Bronchial epithelial cell (primary cell): ENCODE results near the gene ERICH2. TPM values are rescaled to one million over a fixed set of nuclear protein-coding genes. Genes with fewer than 3 reads are reported as not detected.

Experiments
- DNase-seq: peaks from one replicate; pipeline ENCODE4 v3.0.0-alpha.2; 2010; ENCODE audit warnings: low read depth
- FAIRE-seq: peaks from 2 replicates; lab custom pipeline; 2011; peaks lifted over from hg19 to GRCh38; lab: Jason Lieb, UNC
- H3K27me3 ChIP-seq: 2 replicates; pipeline ENCODE4 v1.5.1; 2011; ENCODE audit warnings: low read length; ENCODE audit not compliant: control insufficient read depth, insufficient read depth
- H3K36me3 ChIP-seq: 2 replicates; pipeline ENCODE4 v1.5.1; 2011; ENCODE audit warnings: low read length; ENCODE audit not compliant: control insufficient read depth, insufficient read depth
- H3K4me3 ChIP-seq: 2 replicates; pipeline ENCODE4 v1.5.1; 2011; ENCODE audit warnings: mild to moderate bottlenecking, low read depth, low read length, control low read depth
- CTCF ChIP-seq: IDR thresholded peaks from 2 replicates; pipeline ENCODE4 v1.5.1; 2011; ENCODE audit warnings: mild to moderate bottlenecking, moderate library complexity, low read length, control low read depth, inconsistent platforms; ENCODE audit not compliant: insufficient read depth, severe bottlenecking
- total RNA-seq: library from RNA; depleted of rRNA; stranded (reverse); fragments of >200 nt; gene quantifications from 2 replicates; pipeline ENCODE4 v1.2.1, GENCODE V29; 2014

Gene ERICH2
- total RNA-seq, 1 donor from 2014 or later: 4.7 TPM

GRCh38 chr2:170829036-170829435 is 58.9 kb downstream of the ERICH2 start:
- TF ChIP-seq CTCF: no peak
- FAIRE-seq: no peak
- H3K27me3 ChIP-seq: peaks cover 11% of the 10 kb centered on the region

DNA sequence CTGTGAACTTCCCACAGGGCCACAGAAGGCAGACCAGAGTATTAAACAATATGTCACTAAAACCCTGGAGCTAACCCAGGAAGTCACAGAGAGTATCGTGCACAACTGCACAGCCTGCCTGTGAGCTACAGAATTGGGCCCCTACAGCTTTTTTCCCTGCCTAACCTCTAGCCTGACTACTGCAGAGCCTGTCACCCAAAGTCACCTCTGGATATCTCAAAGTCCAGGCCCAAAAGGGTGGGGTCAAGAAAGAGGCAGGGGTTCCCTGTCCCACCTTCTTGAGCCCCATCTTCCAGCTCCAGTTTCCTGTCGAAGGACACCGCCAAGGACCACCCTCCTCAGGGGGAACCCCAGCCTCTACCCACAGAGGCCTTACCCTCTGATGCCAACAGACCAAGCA is 60.0 kb downstream of the ERICH2 start:
- DNase-seq (no peak), FAIRE-seq (no peak)
- Histone ChIP-seq H3K4me3 (no peak overlapping the region), H3K36me3 (no peaks in the 10 kb centered on the region), H3K27me3 (peaks cover 5% of the 10 kb centered on the region)
- TF ChIP-seq CTCF: no peak

More at GRCh38 chr2:170829036-170829435, 58.9 kb downstream of the ERICH2 start:
- Histone ChIP-seq H3K36me3 (no peaks in the 10 kb centered on the region), H3K4me3 (no peak overlapping the region)
- DNase-seq: no peak

- FAIRE-seq (no peak), DNase-seq (no peak)
- no peak for TF ChIP-seq CTCF
- H3K27me3 ChIP-seq: peaks cover 1% of the 10 kb centered on the region
- H3K4me3 ChIP-seq: no peak overlapping the region
- H3K36me3 ChIP-seq: no peaks in the 10 kb centered on the region
Observed at GRCh38 chr2:170831115-170831514, 60.9 kb downstream of the ERICH2 start.

GRCh38 chr2:170836027-170836426 is 65.8 kb downstream of the ERICH2 start:
- no peak for TF ChIP-seq CTCF
- no peak overlapping the region for H3K4me3 ChIP-seq
- FAIRE-seq: no peak
- H3K27me3 ChIP-seq: no peaks in the 10 kb centered on the region
- DNase-seq: no peak
- no peaks in the 10 kb centered on the region for H3K36me3 ChIP-seq

DNA sequence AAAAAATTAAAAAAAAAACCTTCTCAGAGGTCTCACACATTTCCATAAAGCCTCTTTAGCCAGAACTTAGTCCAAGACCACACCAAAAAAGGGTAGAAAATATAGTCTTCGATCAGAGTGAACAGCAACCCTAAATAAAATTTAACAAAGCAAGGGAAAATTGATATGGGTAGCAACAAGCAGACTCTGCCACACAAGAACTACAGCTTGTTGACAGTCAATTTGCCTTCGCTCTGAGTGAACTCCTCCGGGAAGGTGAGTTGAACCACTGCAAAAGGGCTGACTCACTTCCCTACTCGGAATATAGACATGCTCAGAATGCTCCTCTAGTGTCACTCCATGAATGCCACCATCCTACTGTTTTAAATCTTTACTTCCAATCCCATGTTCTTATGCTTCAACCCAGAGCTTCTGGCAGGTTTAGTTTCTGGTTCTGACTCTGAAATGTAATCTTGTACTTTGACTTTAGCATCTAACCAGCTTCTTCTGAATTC is 70.6 kb downstream of the ERICH2 start:
- DNase-seq (no peak), FAIRE-seq (peak; percentile 47)
- no peaks in the 10 kb centered on the region for H3K27me3 ChIP-seq
- no peak overlapping the region for H3K4me3 ChIP-seq
- no peak for TF ChIP-seq CTCF
- H3K36me3 ChIP-seq: no peaks in the 10 kb centered on the region

GRCh38 chr2:170842785-170843184 is 72.6 kb downstream of the ERICH2 start:
- H3K27me3 ChIP-seq: no peaks in the 10 kb centered on the region
- no peaks in the 10 kb centered on the region for H3K36me3 ChIP-seq
- FAIRE-seq (no peak), DNase-seq (no peak)
- no peak overlapping the region for H3K4me3 ChIP-seq
- TF ChIP-seq CTCF: no peak
